ENCODE data around the gene AUP1.
A peak's percentile ranks its signal among the peaks of the same experiment; 100 is the strongest.
"Not testable (repeated sequence)": the region's sequence is repeated elsewhere in the genome, so short reads cannot be mapped to it uniquely, and the experiment has no call there.

The AUP1 gene

DNA sequence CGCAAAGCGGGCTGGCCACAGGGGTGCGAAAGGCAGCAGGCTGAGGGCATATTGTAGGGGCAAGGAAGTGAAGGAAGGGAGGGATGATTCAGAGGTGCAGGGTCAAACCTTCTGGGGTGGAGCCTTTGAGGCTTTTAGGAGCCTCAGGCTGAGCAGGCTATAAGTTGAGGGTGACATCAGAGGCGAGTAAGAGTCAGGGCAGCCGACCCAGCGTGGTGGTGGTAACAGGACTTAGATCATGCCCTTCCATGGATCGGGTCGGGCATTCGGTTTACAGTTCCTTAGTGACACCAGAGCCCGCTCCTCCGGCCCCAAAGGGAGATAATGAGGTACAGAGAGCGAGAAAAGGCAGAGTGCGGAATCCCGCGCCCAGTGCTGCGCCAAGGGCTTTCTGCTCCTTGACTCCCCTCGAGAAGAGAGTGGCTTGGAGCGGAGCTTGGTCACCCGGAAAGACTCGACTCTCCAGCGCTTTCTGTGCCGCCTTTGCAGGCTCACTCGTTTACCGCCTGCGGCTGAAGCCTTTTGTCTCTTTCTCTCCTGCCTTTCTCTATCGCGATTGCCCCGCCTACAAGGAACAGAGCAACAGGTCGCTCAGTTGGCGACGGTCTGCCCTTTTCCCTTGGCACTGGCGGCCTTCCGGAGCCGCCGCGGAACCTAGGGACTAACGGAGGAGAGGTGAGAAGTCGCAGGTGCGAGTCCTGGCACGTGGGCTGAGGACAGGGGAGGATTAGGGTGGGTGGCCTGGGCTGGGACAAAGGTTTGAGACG is 30.8 kb downstream of the AUP1 start:
- no peak for DNase-seq (ENCODE audit: low read depth in 2 of 2)

DNA sequence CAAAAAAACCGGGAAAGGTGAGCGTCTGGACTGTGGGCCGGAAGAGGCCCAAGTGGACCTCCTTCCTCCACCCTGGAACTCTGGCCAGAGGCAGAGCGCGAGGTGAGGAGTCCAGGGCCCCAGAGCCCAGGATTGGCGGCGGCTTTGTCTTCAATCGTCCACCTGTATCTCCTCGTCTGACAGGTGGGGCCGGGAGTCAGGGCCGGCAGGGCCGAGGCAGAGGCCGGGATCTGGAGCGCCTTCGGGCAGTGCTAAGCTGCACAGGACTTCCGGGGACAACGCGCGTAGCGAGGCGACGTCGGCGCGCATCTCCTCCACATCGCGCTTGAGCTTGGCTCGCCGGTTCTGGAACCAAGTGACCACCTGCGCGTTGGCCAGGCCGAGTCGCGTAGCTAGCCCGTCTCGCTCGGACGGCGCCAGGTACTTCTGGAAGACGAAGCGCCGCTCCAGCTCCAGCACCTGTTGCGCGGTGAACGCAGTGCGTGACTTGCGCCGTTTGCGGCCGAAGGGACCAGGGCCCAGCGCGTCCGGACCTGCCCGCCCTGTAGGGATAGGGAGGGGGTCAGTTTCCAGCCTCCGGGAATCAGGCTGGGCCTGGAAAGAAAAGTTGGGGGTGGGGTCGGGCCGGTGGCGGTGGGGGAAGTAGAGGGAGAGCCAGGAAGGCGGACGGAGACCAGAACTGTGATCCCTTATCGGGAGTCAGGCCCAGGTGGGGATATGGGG is 31.6 kb downstream of the AUP1 start:
- DNase-seq (ENCODE audit: low read depth in 2 of 2): no peak

DNA sequence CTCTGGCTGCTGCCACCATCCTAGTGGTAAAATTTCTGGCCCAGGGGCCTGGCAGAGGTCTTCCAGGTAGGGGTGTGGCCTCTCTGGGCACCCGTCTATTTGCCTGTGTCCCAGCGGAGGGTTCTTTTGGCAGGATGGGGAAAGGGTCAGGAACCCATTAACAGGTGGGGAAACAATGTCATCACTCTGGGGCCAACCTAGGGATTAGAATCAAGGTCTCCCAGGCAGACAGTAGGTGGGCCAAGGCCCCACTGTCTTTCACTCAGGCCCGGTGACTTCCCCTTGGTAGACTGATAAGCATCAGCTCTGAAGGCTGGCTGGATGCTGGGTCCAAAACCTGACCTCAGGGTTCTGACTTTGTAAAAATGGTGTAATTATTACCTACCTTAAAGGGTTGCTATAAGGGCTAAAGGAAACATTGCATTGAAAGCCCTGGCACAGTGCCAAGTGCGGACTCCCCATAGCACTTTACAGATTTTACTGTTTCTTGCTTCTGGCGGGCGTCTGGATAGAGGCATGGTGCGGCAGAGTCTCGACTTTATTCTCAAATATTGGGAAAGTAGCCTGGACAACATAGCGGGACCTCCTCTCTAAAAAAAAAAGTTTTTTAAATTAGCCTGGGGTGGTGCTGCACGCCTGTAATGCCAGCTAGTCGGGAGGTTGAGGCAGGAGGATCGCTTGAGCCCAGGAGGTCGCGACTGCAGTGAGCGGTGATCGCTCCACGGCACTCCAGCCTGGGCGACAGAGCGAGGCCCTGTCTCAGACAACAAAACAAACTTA is 32.3 kb downstream of the AUP1 start:
- DNase-seq (ENCODE audit: low read depth in 2 of 2): no peak

DNA sequence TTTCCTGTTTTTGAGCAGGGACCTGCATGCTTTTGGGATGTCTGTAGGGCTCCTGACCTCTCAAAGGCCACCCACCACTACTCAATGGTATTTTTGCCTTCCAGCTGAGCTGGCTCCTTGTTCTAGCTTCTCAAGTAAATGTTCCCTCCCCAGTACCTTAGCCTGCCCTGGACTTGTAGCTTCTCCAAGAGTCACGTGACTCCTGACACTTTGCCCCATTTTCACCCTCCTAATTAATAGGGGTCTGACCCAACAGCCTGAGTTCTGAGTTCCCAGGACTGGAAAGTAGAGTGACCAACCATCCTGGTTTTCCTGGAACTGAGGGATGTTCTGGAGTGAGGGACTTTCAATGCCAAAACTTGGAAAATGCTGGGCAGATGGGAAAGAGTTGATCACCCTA is 34.1 kb downstream of the AUP1 start:
- no peak for DNase-seq (ENCODE audit: low read depth in 2 of 2)

DNA sequence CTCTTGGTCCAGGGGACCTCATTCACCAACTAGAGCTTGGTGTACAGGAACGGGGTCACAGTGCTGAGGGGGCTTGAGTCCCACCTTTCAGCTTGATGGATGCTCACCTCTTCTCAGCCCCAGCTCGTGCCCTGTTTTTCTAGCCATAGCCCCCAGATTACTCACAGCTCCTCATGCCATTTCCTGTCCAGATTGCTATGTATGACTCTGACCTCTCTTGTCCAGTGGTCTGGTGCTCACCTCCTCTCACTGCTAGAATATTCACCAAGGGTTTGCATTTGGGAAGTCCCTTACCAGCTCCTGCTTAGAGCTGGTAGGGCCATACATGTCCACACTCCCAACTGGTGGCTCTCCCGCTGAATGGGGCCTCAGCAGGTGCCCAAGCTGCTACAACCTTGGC is 36.0 kb downstream of the AUP1 start:
- no peak for DNase-seq (ENCODE audit: low read depth in 2 of 2)

DNA sequence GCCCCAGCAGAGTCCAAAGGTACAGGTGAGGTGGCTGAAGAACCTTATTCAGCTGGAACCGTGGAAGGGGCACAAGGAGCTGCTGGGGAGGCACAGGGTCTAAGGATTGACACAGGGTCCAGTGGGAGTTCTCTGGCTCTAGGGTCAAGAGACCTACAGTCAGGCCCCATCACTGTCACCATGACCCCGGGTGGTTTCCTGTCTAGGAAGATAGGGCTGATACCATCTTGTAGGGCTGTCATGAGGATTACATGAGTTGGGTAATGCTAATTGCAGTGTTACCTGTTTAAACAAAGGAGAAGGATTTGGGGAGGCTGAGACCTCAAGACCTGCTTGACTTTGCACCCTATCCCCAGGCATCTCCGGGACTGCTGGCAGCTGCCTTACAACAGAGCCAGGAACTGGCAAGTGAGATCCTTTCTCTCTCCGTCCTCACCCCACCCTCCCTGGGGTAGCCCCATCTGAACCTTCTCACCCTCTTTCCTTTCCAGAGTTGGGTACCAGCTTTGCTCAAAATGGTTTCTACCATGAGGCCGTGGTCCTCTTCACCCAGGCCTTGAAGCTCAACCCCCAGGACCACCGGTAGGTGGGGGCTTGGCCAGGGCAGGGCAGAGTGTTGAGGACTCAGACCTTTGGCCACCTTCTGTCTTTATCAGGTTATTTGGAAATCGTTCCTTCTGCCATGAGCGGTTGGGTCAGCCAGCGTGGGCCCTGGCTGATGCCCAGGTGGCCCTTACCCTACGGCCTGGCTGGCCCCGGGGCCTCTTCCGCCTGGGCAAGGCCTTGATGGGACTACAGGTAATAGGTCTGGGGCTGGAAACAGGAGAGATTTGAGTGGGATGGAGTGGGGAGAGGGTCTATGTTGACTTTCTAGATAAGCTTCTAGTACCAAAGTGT is 37.6 kb downstream of the AUP1 start:
- no peak for DNase-seq (ENCODE audit: low read depth in 2 of 2)

DNA sequence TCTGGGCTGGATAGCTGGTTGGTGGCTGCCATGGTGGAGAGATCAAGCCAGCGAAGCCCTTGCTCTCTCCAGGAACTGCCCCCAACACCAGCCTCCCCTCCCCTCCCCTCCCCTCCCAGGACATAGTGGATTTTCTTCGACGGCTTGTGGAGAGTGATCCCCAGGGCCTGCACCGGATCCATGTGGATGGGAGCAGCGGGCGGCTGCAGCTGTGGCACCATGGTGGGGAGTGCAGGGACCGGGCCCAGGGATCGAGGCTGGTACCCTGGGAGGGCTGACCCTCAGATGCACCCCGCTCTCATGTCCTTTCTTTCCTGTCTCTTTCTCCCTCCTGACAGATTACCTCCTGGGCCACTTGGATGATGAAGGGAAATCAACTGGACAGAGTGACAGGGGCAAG is 39.6 kb downstream of the AUP1 start:
- no peak for DNase-seq (ENCODE audit: low read depth in 2 of 2)

DNA sequence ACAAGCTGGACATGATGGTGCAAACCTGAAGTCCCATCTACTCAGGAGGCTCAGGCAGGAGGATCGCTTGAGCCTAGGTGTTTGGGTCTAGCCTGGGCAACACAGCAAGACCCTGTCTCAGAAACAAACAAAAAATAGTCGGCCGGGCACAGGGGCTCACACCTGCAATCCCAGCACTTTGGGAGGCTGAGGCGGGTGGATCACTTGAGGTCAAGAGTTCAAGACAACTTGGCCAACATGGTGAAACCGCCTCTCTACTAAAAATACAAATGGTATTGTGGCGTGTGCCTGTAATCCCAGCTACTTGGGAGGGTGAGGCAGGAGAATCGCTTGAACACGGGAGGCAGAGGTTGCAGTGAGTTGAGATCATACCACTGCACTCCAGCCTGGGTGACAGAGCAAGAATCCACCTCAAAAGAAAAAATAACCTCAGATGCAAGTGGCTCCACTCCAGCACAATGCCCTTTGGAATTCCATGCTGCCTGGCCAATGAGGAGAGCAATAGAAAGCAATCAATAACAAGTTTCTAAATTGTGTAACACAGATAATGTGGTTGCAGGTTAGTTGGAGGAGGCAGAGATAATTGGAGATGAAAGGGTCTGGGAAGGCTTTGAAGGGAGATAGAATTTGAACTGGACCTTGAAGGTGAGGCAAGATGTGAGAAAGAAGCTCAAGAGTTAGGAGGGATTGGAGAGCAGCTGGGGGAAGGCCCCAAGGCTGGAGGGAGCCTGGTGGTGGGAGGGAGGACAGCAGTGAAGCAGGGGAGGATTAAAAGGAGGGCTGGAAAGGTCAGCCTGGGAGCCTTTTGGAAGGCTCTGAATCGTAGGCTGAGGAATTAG is 40.6 kb downstream of the AUP1 start:
- no peak for DNase-seq (ENCODE audit: low read depth in 2 of 2)

DNA sequence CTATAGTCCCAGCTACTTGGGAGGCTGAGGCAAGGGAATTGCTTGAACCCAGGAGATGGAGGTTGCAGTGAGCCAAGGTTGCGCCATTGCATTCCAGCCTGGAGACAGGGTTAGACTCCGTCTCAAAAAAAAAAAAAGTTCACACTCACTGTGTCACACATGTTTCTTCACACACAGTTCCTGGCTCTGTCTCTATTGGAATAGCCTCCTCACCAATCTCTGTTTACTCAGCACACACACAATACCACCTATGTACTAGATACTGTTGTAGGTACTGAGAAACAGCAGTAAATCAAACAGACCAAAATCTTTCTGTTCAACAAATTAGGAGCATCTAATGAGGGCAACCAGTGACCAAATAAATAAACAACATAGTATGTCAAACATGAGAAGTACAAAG is 43.4 kb downstream of the AUP1 start:
- DNase-seq (ENCODE audit: low read depth in 2 of 2): no peak

DNA sequence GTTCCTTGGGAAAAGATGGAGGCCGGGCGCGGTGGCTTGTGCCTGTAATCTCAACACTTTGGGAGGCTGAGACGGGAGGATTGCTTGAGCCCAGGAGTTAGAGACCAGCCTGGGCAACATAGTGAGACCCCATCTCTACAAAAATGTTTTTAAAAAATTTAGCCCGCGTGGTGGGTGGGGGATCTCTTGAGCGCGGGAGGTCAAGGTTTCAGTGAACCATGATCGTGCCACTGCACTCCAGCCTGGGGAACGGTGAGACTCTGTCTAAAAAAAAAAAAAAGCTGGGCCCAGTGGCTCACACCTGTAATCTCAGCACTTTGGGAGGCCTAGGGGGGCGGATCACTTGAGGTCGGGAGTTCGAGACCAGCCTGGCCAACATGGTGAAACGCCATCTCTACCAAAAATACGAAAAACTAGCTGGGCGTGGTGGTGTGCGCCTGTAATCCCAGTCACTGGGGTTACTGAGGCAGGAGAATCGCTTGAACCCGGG is 45.8 kb downstream of the AUP1 start:
- not testable (repeated sequence) for DNase-seq (ENCODE audit: low read depth in 2 of 2)

DNA sequence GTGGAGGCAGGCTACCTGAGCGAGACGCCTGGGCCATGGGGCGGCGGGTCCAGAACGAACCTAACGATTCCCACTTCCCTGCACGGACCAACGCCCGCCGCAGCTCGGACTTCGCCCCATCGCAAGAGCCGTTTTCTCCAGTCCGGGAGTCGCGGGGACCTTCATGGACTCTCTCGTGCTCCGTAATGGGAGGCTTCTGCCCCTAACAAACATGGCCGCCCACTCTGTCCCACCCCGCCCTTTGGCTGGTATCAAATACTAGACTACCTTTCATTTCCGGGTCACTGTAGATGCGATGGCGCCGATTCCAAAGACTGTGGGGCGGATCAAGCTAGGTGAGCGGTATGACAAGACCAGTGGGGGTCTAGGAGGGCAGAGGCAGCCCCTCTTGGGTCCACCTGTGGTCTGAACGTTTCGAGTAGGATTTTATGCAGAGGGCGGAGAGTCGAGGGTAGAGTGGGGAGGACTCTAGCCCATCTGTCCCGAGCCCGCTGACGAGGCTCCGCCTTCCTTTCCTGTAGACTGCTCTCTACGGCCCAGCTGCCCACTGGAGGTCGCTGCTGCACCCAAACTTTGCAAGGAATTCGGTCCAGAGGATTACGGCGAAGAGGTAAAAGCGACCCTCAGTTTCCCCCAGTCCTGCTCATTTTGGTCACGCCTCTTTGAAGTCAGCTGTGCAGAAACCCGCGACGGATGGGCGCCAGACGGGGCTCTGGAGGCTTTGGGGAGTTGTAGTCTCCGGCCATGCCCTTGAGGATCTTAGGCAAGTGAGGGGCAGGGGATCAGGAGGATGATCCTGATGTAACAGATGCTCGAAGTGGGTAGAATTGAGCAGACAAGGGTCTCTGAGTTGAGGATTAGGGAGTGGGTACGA is 46.5 kb downstream of the AUP1 start, which contains the start of the genes CCDC142 and TTC31:
Gene CCDC142 (minus strand): TSS at position 198 of the 874 bp plus-strand sequence. CDS start 161 bp downstream, at position 37.
Gene TTC31 (plus strand): TSS at position 281 of the 874 bp plus-strand sequence. CDS start 15 bp downstream, at position 296.
- DNase-seq (ENCODE audit: low read depth in 2 of 2): peak; percentile 88 to 90

DNA sequence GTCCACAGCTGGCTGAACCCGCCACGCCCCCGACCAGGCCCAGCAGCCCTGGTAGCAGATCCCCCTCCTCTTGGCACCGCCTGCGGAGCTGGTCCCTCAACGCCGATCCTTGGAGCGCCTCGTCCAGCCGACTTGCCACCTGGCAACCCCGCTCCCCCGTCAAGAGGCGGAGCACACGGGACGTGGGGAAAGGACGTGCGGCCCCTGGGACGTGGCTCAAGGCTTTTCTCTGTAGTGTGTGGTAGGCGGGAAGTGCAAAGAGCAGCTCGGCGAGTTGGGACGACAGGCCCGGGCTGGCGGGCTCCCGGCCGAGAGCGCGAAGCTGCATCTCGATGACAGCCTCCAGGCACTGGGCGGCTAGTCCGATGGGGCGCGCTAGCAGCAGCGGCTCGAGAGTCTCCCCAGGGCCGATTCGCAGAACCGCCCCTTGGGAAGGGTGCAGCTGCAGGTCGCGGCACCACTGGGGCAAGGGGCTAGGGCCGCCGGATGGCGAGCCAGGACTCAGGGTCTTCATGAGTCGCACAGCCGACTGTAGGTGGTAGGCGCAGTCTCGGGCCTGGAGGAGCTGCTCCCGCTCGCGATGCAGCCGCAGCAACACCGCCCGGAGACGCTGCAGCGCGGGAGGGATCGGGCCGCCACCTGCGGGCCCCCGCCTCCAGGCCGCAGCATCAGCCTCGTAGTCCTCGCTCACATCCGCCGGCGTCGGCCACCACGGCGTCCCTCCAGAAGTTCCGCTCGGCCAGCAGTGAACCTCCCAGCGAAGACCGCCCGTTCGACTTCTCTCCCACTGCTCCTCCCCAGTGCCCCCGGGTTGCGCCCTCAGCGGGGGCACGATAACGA is 47.3 kb downstream of the AUP1 start:
- no peak for DNase-seq (ENCODE audit: low read depth in 2 of 2)

DNA sequence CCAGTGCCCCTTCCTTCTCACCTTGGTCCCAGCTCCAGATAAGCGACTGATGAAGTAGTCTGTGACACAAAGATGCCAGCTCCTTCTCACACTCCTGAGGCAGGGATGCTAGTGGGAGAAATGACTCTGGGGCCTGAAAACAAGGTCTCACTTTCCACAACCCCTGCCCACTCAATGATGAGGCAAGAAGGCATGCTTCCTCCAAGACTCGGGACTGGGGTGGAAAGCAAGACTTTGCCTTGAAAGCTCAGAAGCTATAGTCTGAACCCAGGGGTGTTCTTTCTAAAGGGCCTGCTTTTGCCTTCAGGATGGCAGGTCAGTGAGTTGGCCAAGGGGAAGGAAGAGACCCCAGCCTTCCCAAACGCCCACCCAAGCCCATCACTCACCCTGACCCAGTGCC is 48.1 kb downstream of the AUP1 start:
- DNase-seq (ENCODE audit: low read depth in 2 of 2): no peak
